Lung (tissue), 12 donors: Measurements from ENCODE around the gene SLC6A6. TPM values are rescaled to one million over a fixed set of nuclear protein-coding genes. Genes with fewer than 3 reads are reported as not detected.

Source experiments
- ATAC-seq: fragments of 200-7000 bp; cut with Tn5 transposase; one replicate; pipeline ENCODE4 v1.9.1; 2020; ENCODE audit warnings: moderate number of reproducible peaks; ENCODE audit not compliant: insufficient read depth, low FRiP score
- DNase-seq, 3 donors: peaks; one replicate each; pipeline ENCODE4 v3.0.0-alpha.2; 2013 to 2017
- H3K27ac ChIP-seq, 2 donors: one replicate each; pipeline ENCODE4 v1.5.1; 2013; ENCODE audit warnings: mild to moderate bottlenecking in 2 of 2, moderate library complexity in 2 of 2, control low read depth in 1 of 2, inconsistent platforms in 1 of 2, low read depth in 1 of 2, low read length in 1 of 2
- H3K27me3 ChIP-seq, 3 donors: one replicate each; pipeline ENCODE4 v1.5.1; 2013; ENCODE audit warnings: low read length in 2 of 3; ENCODE audit not compliant: control insufficient read depth in 3 of 3, insufficient read depth in 3 of 3
- H3K36me3 ChIP-seq, 4 donors: one replicate each; pipeline ENCODE4 v1.5.1; 2013; ENCODE audit warnings: low read length in 4 of 4, mild to moderate bottlenecking in 1 of 4, moderate library complexity in 1 of 4; ENCODE audit not compliant: control insufficient read depth in 4 of 4, insufficient read depth in 4 of 4
- H3K4me1 ChIP-seq, 5 donors: one replicate each; pipeline ENCODE4 v1.5.1; 2013; ENCODE audit warnings: low read length in 5 of 5, mild to moderate bottlenecking in 2 of 5, moderate library complexity in 1 of 5; ENCODE audit not compliant: control insufficient read depth in 5 of 5, insufficient read depth in 5 of 5
- H3K4me3 ChIP-seq: one replicate; pipeline ENCODE4 v1.5.1; 2013; ENCODE audit warnings: mild to moderate bottlenecking, control low read depth, moderate library complexity
- H3K9ac ChIP-seq, 2 donors: one replicate each; pipeline ENCODE4 v1.5.1; 2013; ENCODE audit warnings: low read length in 2 of 2, control low read depth in 1 of 2; ENCODE audit not compliant: insufficient read depth in 1 of 2
- H3K9me3 ChIP-seq, 4 donors: one replicate each; pipeline ENCODE4 v1.5.1; 2013; ENCODE audit warnings: low read length in 3 of 4, mild to moderate bottlenecking in 1 of 4, moderate library complexity in 1 of 4; ENCODE audit not compliant: control insufficient read depth in 4 of 4, insufficient read depth in 3 of 4
- WGBS, 2 donors: extraction: QIAGEN DNeasy Blood & Tissue Kit; methylation state at CpG; one replicate each; pipeline ENCODE4 v1.1.7; 2013; 5-methylcytosine and 5-hydroxymethylcytosine counted together
- polyA plus RNA-seq, 2 donors: library from polyadenylated mRNA; stranded (reverse); fragments of 200-250 nt; gene quantifications; one replicate each; pipeline ENCODE4 v1.2.1, GENCODE V29; 2013
- total RNA-seq, 2 donors: library from RNA; depleted of rRNA in 1 of 2; stranded (reverse); fragments of >200 nt in 1 of 2; gene quantifications; one replicate each; pipeline ENCODE4 v1.2.1, GENCODE V29; 2014 to 2021
- TF ChIP-seq, protein P1 (sequence below): IDR thresholded peaks from 2 replicates; pipeline ENCODE4 v1.5.1; 2012; ENCODE audit warnings: mild to moderate bottlenecking; ENCODE audit errors: control extremely low read depth, extremely low read depth
- donor health status: control.
- donor health status: control.
- donor health status: Bipolar disorder and iron deficiency.
- donor health status: healthy.
- donor health status: DM: yes; HTN: yes; CAD: no.

SLC6A6 gene
- total and polyA plus RNA-seq, 4 donors: 16.1 to 96.3 (median 57.4) TPM

GRCh38 chr3:14505803-14506500, 103.5 kb downstream of the SLC6A6 start:
- H3K9me3 ChIP-seq: peaks cover 0 to 9% (median 3%) of the 10 kb centered on the region in 4 donors
- no peaks in the 10 kb centered on the region for H3K36me3 ChIP-seq
- no peak overlapping the region for H3K4me3 ChIP-seq
- H3K9ac ChIP-seq: no peak overlapping the region
- peak in 1 of 3 donors; percentile 10 for DNase-seq
- H3K27me3 ChIP-seq: no peaks in the 10 kb centered on the region
- H3K4me1 ChIP-seq: no peaks in the 10 kb centered on the region
- WGBS, 2 donors: 82 to 83% methylated on average over 16 of the region's 16 CpGs
- no peak overlapping the region for H3K27ac ChIP-seq
- ATAC-seq: no peak
- TF ChIP-seq, protein P1, sequence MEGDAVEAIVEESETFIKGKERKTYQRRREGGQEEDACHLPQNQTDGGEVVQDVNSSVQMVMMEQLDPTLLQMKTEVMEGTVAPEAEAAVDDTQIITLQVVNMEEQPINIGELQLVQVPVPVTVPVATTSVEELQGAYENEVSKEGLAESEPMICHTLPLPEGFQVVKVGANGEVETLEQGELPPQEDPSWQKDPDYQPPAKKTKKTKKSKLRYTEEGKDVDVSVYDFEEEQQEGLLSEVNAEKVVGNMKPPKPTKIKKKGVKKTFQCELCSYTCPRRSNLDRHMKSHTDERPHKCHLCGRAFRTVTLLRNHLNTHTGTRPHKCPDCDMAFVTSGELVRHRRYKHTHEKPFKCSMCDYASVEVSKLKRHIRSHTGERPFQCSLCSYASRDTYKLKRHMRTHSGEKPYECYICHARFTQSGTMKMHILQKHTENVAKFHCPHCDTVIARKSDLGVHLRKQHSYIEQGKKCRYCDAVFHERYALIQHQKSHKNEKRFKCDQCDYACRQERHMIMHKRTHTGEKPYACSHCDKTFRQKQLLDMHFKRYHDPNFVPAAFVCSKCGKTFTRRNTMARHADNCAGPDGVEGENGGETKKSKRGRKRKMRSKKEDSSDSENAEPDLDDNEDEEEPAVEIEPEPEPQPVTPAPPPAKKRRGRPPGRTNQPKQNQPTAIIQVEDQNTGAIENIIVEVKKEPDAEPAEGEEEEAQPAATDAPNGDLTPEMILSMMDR: no peak

- 85 to 88% methylated on average over 15 of the region's 15 CpGs for WGBS, 2 donors
These were observed 104.4 kb downstream of the SLC6A6 start for GRCh38 chr3:14506626-14507304.

GRCh38 chr3:14507305-14507741, 104.9 kb downstream of the SLC6A6 start:
- peaks cover 0 to 9% (median 3%) of the 10 kb centered on the region in 4 donors for H3K9me3 ChIP-seq
- ATAC-seq (no peak), DNase-seq (peak in 1 of 3 donors; percentile 9)
- H3K9ac ChIP-seq: no peak overlapping the region
- 72 to 73% methylated on average over 13 of the region's 13 CpGs for whole genome bisulfite sequencing, 2 donors
- no peaks in the 10 kb centered on the region for H3K36me3 ChIP-seq
- no peak overlapping the region for H3K4me3 ChIP-seq
- H3K27me3 ChIP-seq: no peaks in the 10 kb centered on the region
- TF ChIP-seq, protein P1: no peak
- H3K4me1 ChIP-seq: no peaks in the 10 kb centered on the region
- H3K27ac ChIP-seq: no peak overlapping the region

More at GRCh38 chr3:14506626-14507304, 104.4 kb downstream of the SLC6A6 start:
- H3K4me3 ChIP-seq: no peak overlapping the region
- DNase-seq: peak in 1 of 3 donors; percentile 4
- peaks cover 0 to 9% (median 3%) of the 10 kb centered on the region in 4 donors for H3K9me3 ChIP-seq
- TF ChIP-seq, protein P1: no peak
- ATAC-seq: no peak
- H3K36me3 ChIP-seq: no peaks in the 10 kb centered on the region
- no peaks in the 10 kb centered on the region for H3K4me1 ChIP-seq
- H3K27ac ChIP-seq: no peak overlapping the region
- H3K9ac ChIP-seq: no peak overlapping the region
- no peaks in the 10 kb centered on the region for H3K27me3 ChIP-seq
